Caco-2 (cell line): Measurements from ENCODE around the gene MACO1. TPM values are rescaled to one million over a fixed set of nuclear protein-coding genes. Genes with fewer than 3 reads are reported as not detected.
"Not testable (repeated sequence)": the region's sequence is repeated elsewhere in the genome, so short reads cannot be mapped to it uniquely, and the experiment has no call there.

ENCODE experiments used
- BruUV-seq: library from RNA; stranded (reverse); fragments of 400-500 nt; replicated peaks from 2 replicates; lab custom pipeline; 2021; lab: Mats Ljungman, UMichigan
- CTCF ChIA-PET: fragments of 300-600 bp; sonication (Branson Sonifier 250); formaldehyde crosslinking; loops from one replicate; lab custom pipeline; 2022; ENCODE audit warnings: antibody characterized with exemption; lab: Charles Lee
- POLR2A ChIA-PET: fragments of 300-600 bp; sonication (Branson Sonifier 250); formaldehyde crosslinking; loops from one replicate; lab custom pipeline; 2022; ENCODE audit warnings: antibody characterized with exemption; lab: Charles Lee
- DNase-seq, 2 experiments: peaks; one replicate each; pipeline versions ENCODE4 v3.0.0 to v3.0.0-alpha.2; 2020 to 2022
- H3K27me3 ChIP-seq: replicated peaks from 2 replicates; pipeline ENCODE4 v1.6.0; 2011; ENCODE audit warnings: low read length; ENCODE audit not compliant: control insufficient read depth, insufficient read depth
- H3K36me3 ChIP-seq: 2 replicates; pipeline ENCODE4 v1.5.1; 2011; ENCODE audit warnings: low read length; ENCODE audit not compliant: control insufficient read depth, insufficient read depth
- H3K4me1 ChIP-seq: fragments of 250-450 bp; sonication (Bioruptor Pico); 2 replicates; pipeline ENCODE4 v1.5.1; 2020; ENCODE audit warnings: mild to moderate bottlenecking
- H3K4me3 ChIP-seq: 2 replicates; pipeline ENCODE4 v1.5.1; 2011; ENCODE audit warnings: low read depth, mild to moderate bottlenecking, control low read depth, low read length
- H3K9me3 ChIP-seq: fragments of 250-450 bp; sonication (Bioruptor Pico); 2 replicates; pipeline ENCODE4 v1.5.1; 2020; ENCODE audit warnings: mild to moderate bottlenecking, moderate library complexity
- H3K27ac Mint-ChIP-seq: one replicate; pipeline ENCODE4 v1.8.0; 2022; ENCODE audit warnings: mixed read lengths; ENCODE audit not compliant: unreplicated experiment
- H3K27me3 Mint-ChIP-seq: one replicate; pipeline ENCODE4 v1.8.0; 2022; ENCODE audit warnings: mixed read lengths; ENCODE audit not compliant: insufficient read depth, unreplicated experiment
- H3K36me3 Mint-ChIP-seq: one replicate; pipeline ENCODE4 v1.8.0; 2022; ENCODE audit warnings: mild to moderate bottlenecking, mixed read lengths; ENCODE audit not compliant: insufficient read depth, unreplicated experiment
- H3K4me1 Mint-ChIP-seq: one replicate; pipeline ENCODE4 v1.8.0; 2022; ENCODE audit warnings: low read depth, mixed read lengths; ENCODE audit not compliant: unreplicated experiment
- H3K4me3 Mint-ChIP-seq: one replicate; pipeline ENCODE4 v1.8.0; 2022; ENCODE audit warnings: mild to moderate bottlenecking, moderate library complexity, mixed read lengths; ENCODE audit not compliant: unreplicated experiment
- H3K9me3 Mint-ChIP-seq: one replicate; pipeline ENCODE4 v1.8.0; 2022; ENCODE audit warnings: mixed read lengths; ENCODE audit not compliant: unreplicated experiment
- intact Hi-C: fragments of 100-400 bp; cut with micrococcal nuclease; formaldehyde crosslinking; loops from one replicate; pipeline ENCODE4 v1.10.0; 2022; ENCODE audit not compliant: unreplicated experiment
- total RNA-seq: library from RNA; stranded (reverse); gene quantifications from 2 replicates; pipeline ENCODE4 v1.2.3, GENCODE V29; 2022
- TF ChIP-seq, protein P1 (sequence below), 2 experiments: fragments of 200-600 bp in 1 of 2; IDR thresholded peaks; 1 replicate in 1 of 2; 2 replicates in 1 of 2; pipeline versions ENCODE4 v1.5.1 to v1.8.0; 2011 to 2022; ENCODE audit warnings: antibody characterized with exemption in 1 of 2, control low read depth in 1 of 2, inconsistent platforms in 1 of 2, low read depth in 1 of 2, low read length in 1 of 2, mild to moderate bottlenecking in 1 of 2, moderate library complexity in 1 of 2; ENCODE audit not compliant: insufficient read depth in 1 of 2, severe bottlenecking in 1 of 2, unreplicated experiment in 1 of 2

The MACO1 gene
- total RNA-seq, 1 experiment from 2014 or later = 16.8 TPM

- H3K36me3 ChIP-seq, H3K4me3 Mint-ChIP-seq, H3K4me1 ChIP-seq, intact Hi-C loops, BruUV-seq, H3K36me3 Mint-ChIP-seq, H3K27me3 ChIP-seq, H3K27me3 Mint-ChIP-seq, H3K9me3 ChIP-seq, H3K4me1 Mint-ChIP-seq, H3K27ac Mint-ChIP-seq, CTCF ChIA-PET, POLR2A ChIA-PET, H3K4me3 ChIP-seq, H3K9me3 Mint-ChIP-seq: not testable (repeated sequence)
- peak in 1 of 2 experiments; percentile 30 for DNase-seq
- TF ChIP-seq, protein P1, sequence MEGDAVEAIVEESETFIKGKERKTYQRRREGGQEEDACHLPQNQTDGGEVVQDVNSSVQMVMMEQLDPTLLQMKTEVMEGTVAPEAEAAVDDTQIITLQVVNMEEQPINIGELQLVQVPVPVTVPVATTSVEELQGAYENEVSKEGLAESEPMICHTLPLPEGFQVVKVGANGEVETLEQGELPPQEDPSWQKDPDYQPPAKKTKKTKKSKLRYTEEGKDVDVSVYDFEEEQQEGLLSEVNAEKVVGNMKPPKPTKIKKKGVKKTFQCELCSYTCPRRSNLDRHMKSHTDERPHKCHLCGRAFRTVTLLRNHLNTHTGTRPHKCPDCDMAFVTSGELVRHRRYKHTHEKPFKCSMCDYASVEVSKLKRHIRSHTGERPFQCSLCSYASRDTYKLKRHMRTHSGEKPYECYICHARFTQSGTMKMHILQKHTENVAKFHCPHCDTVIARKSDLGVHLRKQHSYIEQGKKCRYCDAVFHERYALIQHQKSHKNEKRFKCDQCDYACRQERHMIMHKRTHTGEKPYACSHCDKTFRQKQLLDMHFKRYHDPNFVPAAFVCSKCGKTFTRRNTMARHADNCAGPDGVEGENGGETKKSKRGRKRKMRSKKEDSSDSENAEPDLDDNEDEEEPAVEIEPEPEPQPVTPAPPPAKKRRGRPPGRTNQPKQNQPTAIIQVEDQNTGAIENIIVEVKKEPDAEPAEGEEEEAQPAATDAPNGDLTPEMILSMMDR (IDR thresholded peaks at IDR 0.05; ENCODE audit: insufficient read depth in 1 of 2, low read depth in 1 of 2, low read length in 1 of 2, severe bottlenecking in 1 of 2, unreplicated experiment in 1 of 2) = peak in 1 of 2 experiments; percentile 4
These were observed 27.5 kb upstream of the MACO1 start for GRCh38 chr1:25402947-25403803.

DNA sequence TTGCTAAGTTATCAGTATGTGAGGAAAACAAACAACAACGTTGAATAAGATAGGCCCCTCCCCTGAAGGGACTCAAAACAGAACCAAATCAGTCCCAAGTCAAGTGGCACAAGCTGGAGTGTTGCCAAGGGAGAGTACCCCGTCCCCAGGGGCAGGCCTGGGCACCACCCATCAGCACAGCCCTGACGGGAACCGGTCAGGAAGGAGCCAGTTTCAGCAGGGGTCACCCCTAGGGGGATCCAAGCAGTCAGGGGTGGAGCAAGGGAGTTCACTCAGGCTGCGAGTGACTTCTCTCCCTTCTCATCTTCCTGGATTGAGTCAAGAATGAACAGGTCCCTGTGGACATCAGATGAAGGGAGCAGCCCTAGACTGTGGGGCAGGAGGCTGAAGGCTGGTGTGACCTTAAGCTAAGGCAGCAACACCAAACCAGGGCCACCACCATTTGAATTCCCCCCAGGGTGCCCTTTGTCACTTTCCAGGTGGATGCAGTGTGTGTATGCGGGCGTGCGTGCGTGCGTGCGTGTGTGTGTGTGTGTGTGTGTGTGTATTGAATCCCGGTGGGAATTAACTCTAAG, 24.9 kb upstream of the MACO1 start:
- BruUV-seq, H3K36me3 Mint-ChIP-seq, H3K4me3 ChIP-seq, DNase-seq, H3K4me1 ChIP-seq, CTCF ChIA-PET, H3K4me3 Mint-ChIP-seq, H3K36me3 ChIP-seq, H3K9me3 ChIP-seq, intact Hi-C loops, H3K27ac Mint-ChIP-seq, H3K27me3 Mint-ChIP-seq, H3K9me3 Mint-ChIP-seq, H3K27me3 ChIP-seq, H3K4me1 Mint-ChIP-seq, POLR2A ChIA-PET: not testable (repeated sequence)

DNA sequence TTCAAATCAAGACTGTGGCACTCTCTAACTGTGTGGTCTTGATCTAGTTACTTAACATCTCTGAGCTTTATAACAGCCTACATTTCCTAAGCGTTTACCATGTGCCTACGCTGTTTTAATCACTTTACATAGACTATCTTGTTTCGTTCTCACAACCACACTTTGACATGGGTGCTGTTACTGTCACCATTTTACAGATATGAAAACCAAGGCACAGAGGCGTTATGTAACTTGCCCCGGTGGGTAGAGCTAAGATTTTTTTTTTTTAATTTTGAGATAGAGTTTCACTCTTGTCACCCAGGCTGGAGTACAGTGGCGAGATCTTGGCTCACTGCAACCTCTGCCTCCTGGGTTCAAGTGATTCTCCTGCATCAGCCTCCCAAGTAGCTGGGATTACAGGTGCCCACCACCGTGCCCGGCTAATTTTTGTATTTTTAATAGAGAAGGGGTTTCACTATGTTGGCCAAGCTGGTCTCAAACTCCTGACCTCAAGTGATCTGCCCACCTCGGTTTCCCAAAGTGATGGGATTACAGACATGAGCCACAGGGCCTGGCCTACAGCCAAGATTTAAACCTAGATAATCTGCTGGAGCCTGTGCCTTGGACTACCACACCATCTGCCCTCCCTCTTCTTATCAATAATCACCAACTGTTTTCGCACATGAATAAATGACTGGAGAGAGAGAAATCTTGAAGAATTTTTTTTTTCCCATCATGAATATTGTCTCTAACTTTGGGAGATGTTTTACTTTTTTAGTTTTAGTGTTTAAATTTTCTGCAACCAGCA, 20.9 kb upstream of the MACO1 start:
- H3K9me3 ChIP-seq, POLR2A ChIA-PET, DNase-seq, H3K4me1 Mint-ChIP-seq, H3K27me3 ChIP-seq, BruUV-seq, H3K4me1 ChIP-seq, H3K27ac Mint-ChIP-seq, CTCF ChIA-PET, H3K36me3 Mint-ChIP-seq, H3K4me3 Mint-ChIP-seq, H3K36me3 ChIP-seq, intact Hi-C loops, H3K9me3 Mint-ChIP-seq, H3K27me3 Mint-ChIP-seq, H3K4me3 ChIP-seq: not testable (repeated sequence)

GRCh38 chr1:25412872-25413623, 17.6 kb upstream of the MACO1 start:
- intact Hi-C loops, DNase-seq, H3K9me3 ChIP-seq, CTCF ChIA-PET, H3K27me3 Mint-ChIP-seq, H3K4me3 ChIP-seq, POLR2A ChIA-PET, H3K4me3 Mint-ChIP-seq, H3K27ac Mint-ChIP-seq, BruUV-seq, H3K4me1 ChIP-seq, H3K36me3 Mint-ChIP-seq, H3K9me3 Mint-ChIP-seq, H3K27me3 ChIP-seq, H3K4me1 Mint-ChIP-seq, H3K36me3 ChIP-seq: not testable (repeated sequence)

DNA sequence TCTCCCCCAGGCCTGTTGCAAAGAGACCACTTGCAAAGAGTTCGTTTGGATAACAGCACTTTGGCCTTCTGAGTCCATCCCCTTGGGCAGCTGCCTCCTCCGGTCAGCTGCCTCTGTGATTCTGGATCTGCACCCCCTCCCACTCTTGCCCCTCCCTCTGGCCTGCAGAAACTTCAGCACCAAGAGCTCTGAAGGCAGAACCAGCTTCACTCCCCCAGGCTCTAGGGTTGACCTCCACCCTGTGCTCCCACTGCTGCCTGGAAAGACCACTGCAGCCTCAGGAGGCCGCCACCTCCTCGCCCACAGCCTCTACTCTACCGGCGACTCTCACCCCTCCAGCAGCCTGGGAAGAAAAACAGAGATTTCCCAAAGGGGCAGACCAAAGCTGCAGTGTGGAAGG, 16.5 kb upstream of the MACO1 start:
- not testable (repeated sequence) for H3K9me3 Mint-ChIP-seq

More for the DNA sequence above, 16.5 kb upstream of the MACO1 start:
- H3K4me3 ChIP-seq, H3K4me3 Mint-ChIP-seq, H3K4me1 Mint-ChIP-seq, H3K36me3 ChIP-seq, H3K9me3 ChIP-seq, DNase-seq, H3K36me3 Mint-ChIP-seq, BruUV-seq, H3K27me3 Mint-ChIP-seq, H3K4me1 ChIP-seq, POLR2A ChIA-PET, CTCF ChIA-PET, intact Hi-C loops, H3K27ac Mint-ChIP-seq, H3K27me3 ChIP-seq: not testable (repeated sequence)
